Retinal pigment epithelial cell (primary cell): ENCODE measurements around the gene MME.

ENCODE experiments used
- DNase-seq: peaks from one replicate; pipeline ENCODE4 v3.0.0-alpha.2; 2010; ENCODE audit warnings: low read depth
- H3K4me3 ChIP-seq: 2 replicates; pipeline ENCODE4 v1.5.1; 2011; ENCODE audit warnings: mild to moderate bottlenecking, low read length, control low read depth, moderate library complexity
- TF ChIP-seq, protein P1 (sequence below): conservative IDR thresholded peaks from 2 replicates; pipeline ENCODE4 v1.5.1; 2011; ENCODE audit warnings: low read depth, low read length, control low read depth, inconsistent platforms

The MME gene

DNA sequence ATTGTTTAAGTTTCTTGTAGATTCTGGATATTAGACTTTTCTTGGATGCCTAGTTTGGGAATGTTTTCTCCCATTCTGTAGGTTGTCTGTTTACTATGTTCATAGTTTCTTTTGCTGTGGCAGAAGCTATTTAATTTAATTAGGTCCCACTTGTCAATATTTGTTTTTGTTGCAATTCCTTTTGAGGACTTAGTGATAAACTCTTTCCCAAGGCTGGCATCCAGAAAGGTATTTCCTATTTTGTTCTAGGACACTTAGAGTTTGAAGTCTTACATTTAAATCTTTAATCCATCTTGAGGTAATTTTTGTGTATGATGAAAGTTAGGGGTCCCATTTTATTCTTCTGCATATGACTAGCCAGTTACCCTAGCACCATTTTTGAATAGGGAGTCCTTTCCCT, 54.9 kb downstream of the MME start:
- H3K4me3 ChIP-seq: no peak overlapping the region
- TF ChIP-seq, protein P1, sequence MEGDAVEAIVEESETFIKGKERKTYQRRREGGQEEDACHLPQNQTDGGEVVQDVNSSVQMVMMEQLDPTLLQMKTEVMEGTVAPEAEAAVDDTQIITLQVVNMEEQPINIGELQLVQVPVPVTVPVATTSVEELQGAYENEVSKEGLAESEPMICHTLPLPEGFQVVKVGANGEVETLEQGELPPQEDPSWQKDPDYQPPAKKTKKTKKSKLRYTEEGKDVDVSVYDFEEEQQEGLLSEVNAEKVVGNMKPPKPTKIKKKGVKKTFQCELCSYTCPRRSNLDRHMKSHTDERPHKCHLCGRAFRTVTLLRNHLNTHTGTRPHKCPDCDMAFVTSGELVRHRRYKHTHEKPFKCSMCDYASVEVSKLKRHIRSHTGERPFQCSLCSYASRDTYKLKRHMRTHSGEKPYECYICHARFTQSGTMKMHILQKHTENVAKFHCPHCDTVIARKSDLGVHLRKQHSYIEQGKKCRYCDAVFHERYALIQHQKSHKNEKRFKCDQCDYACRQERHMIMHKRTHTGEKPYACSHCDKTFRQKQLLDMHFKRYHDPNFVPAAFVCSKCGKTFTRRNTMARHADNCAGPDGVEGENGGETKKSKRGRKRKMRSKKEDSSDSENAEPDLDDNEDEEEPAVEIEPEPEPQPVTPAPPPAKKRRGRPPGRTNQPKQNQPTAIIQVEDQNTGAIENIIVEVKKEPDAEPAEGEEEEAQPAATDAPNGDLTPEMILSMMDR: no peak
- no peak for DNase-seq

DNA sequence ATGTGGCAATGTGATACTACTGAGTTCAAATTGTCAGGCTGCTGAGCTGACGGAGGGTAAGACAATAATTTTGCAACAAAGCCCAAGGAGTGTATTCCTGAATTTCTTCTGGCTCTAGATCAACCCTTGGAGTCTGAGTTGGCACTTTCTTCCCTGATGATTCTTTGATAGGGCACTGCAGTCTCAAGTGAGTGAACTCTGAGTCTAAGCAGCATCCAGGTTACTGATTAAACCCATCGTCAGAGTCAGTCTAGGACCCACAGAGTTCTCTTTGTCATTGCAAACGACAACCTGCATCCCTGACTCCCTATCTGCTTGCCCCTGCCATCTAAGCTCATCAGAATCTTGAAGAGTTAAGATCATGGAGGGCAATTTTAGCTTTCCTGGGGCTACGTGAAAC, 58.6 kb downstream of the MME start:
- no peak overlapping the region for H3K4me3 ChIP-seq
- no peak for DNase-seq
- TF ChIP-seq, protein P1: no peak

DNA sequence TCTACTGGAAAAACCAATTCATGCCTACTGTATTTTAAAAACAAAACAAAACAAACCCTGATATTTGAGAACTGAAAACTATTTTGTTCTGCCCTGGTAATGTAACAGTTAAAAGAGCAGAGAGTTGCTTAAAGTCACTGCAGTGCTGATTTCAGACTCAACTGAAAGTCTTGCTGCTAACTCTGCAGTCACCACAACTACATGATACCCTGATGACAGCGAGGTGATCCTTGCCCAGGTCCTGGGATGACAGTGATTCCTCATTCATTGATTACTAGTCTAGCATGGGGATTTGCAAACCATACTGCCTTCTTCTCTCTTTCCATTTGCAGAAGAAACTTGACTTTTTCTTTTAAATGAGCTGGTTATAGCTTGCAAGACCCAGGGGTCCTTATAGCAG, 67.5 kb downstream of the MME start:
- DNase-seq: no peak
- TF ChIP-seq, protein P1: no peak
- H3K4me3 ChIP-seq: no peak overlapping the region

DNA sequence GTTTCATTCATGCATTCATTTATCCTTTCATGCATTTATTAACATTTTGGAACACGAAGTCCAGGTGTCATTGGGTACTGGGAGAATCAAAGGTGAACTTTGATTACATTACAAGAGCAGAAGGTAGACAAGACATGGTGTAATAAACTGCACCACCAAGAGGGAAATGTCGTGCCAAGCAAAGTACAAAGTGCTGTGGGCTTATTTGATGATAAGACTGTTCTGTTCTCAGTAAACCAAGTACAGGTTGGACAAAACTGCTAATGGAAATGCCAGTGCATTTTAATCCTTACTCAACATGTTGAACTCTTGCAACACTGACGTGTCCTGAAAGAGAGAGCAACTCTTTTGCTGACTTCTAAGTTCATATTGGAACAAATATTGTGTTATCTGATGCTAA, 69.4 kb downstream of the MME start:
- H3K4me3 ChIP-seq: no peak overlapping the region
- no peak for DNase-seq
- TF ChIP-seq, protein P1: no peak

DNA sequence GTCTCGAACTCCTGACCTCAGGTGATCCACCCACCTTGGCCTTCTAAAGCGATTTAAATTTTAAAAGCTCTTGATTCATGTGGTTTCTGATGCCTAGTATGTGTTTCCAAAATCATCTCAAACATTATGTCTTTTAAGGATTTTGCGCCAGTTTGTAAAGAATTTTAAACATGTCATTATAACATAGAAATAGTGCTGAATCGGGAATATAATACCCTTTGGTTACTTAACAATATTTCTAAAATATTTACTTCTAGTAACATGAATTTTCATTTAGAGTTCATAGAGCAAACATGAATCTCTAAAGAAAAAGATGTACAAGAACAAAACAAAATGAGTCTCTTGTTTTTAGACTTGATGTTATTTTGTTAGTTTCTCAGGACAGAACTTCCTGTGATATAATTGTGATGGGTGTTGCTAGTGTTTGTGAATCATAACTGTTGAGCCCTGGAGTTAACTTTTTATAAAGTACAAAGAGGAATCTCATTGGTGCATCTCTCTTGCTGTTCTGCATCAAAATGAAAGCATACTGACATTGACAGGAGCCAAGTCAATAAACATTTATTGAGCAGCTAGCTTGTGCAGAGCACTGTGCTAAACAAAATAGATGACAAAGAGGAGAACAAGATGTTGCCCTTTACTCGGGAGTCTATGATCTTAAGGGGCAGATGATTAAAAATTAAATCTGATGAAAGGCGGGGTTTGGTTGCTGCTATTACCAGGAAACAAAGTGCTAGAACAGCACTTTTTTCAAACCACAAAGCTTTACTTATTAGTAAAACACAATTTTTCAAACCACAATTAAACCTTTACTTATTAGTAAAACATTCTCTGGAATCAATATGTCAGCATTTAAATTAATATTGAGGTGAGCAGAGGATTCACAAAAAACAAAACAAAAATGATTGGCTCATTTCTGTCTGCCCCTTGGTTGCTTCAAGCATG, 73.4 kb downstream of the MME start:
- H3K4me3 ChIP-seq: no peak overlapping the region
- no peak for DNase-seq
- TF ChIP-seq, protein P1: no peak

DNA sequence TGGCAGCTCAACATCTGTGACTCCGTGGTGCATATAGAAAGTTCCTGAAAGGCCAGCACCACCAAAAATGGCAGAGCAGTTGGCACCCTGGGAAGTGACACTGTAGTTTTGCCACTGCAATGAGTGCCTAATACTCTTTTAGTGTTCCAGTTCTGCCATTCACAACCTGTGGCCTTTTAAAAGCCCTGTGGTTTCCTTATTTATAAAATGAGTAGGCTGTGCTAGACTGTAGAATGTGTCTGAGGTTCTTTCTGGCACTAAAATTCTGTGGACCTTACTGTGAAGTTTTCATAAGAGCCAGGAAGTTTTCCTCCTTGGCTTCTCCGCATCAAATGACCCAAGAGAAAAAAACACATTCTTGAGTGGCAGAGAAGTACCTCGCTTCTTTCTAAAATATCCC, 74.1 kb downstream of the MME start:
- H3K4me3 ChIP-seq: no peak overlapping the region
- TF ChIP-seq, protein P1: no peak
- DNase-seq: no peak
